Retinal pigment epithelial cell (primary cell): Measurements from ENCODE around the gene AP5Z1.

Source experiments
- DNase-seq: peaks from one replicate; pipeline ENCODE4 v3.0.0-alpha.2; 2010; ENCODE audit warnings: low read depth
- H3K4me3 ChIP-seq: 2 replicates; pipeline ENCODE4 v1.5.1; 2011; ENCODE audit warnings: mild to moderate bottlenecking, low read length, control low read depth, moderate library complexity
- TF ChIP-seq, protein P1 (sequence below): conservative IDR thresholded peaks from 2 replicates; pipeline ENCODE4 v1.5.1; 2011; ENCODE audit warnings: low read depth, low read length, control low read depth, inconsistent platforms

Gene AP5Z1, protein sequence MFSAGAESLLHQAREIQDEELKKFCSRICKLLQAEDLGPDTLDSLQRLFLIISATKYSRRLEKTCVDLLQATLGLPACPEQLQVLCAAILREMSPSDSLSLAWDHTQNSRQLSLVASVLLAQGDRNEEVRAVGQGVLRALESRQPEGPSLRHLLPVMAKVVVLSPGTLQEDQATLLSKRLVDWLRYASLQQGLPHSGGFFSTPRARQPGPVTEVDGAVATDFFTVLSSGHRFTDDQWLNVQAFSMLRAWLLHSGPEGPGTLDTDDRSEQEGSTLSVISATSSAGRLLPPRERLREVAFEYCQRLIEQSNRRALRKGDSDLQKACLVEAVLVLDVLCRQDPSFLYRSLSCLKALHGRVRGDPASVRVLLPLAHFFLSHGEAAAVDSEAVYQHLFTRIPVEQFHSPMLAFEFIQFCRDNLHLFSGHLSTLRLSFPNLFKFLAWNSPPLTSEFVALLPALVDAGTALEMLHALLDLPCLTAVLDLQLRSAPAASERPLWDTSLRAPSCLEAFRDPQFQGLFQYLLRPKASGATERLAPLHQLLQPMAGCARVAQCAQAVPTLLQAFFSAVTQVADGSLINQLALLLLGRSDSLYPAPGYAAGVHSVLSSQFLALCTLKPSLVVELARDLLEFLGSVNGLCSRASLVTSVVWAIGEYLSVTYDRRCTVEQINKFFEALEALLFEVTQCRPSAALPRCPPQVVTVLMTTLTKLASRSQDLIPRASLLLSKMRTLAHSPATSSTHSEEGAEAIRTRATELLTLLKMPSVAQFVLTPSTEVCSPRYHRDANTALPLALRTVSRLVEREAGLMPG

DNA sequence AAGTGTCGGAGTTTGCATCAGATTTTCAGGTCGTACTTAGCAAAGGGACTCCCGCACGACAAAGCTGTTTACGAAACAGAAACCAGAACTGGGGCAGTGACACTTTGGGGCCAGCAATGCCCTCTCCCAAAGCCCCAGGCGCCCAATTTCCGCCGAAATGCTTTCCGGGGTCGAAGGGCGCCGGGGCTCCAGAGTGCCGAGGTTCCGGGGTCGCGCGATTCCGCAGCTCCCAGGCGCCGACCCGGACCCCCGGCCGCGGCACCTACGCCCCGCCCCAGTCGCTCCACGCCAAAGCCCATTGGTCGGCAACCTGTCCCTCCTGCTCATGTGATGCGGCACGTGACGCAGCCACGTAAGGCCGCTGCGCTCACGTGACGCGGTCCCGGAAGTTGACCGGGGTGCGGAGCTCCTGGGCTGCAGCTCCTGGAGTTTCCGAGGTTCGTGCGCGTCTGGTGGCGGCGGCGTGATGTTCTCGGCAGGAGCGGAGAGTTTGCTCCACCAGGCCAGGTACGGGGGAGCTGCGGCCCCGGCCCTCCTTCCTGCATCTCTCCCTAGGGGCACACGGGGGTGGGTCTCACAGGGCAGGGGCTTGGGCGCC is at the start of gene AP5Z1:
TSS of gene AP5Z1 (plus strand) at position 374 of the 598 bp plus-strand sequence. CDS start at position 467, 93 bp downstream.
- TF ChIP-seq, protein P1, sequence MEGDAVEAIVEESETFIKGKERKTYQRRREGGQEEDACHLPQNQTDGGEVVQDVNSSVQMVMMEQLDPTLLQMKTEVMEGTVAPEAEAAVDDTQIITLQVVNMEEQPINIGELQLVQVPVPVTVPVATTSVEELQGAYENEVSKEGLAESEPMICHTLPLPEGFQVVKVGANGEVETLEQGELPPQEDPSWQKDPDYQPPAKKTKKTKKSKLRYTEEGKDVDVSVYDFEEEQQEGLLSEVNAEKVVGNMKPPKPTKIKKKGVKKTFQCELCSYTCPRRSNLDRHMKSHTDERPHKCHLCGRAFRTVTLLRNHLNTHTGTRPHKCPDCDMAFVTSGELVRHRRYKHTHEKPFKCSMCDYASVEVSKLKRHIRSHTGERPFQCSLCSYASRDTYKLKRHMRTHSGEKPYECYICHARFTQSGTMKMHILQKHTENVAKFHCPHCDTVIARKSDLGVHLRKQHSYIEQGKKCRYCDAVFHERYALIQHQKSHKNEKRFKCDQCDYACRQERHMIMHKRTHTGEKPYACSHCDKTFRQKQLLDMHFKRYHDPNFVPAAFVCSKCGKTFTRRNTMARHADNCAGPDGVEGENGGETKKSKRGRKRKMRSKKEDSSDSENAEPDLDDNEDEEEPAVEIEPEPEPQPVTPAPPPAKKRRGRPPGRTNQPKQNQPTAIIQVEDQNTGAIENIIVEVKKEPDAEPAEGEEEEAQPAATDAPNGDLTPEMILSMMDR, result no peak
- peak within 1 kb of the TSS; percentile 93 for H3K4me3 ChIP-seq
- peak; percentile 92 for DNase-seq

DNA sequence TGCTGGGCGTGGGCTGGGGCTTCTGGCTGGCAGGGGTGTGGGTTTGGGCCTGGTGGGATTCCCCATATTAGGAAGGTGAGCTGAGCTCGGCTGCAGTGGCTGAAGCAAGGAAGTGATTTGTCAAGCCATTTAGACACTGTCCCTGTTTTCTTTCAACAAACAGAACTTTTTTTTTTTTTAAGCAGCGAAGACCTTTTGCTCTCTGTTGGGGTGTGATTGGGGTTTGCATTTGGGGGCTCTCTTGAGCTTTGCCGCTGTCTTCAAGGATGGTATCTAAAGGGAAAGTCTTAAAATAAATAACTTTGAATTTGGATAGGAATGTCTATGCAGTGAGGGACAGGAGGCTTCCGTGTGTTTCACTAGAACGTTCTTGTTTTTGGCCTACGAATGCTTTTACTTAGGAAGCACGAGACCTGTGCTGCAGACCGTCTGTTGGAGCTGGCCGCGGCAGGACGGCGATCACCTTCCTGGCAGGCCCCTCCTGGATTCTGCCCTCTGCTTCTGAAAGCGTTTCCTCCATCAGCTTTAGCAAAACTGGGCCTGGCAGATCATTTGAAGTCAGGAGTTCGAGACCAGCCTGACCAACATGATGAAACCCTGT is 49.5 kb upstream of the AP5Z1 start:
- TF ChIP-seq, protein P1, result no peak
- H3K4me3 ChIP-seq, result no peak overlapping the region
- DNase-seq, result no peak

DNA sequence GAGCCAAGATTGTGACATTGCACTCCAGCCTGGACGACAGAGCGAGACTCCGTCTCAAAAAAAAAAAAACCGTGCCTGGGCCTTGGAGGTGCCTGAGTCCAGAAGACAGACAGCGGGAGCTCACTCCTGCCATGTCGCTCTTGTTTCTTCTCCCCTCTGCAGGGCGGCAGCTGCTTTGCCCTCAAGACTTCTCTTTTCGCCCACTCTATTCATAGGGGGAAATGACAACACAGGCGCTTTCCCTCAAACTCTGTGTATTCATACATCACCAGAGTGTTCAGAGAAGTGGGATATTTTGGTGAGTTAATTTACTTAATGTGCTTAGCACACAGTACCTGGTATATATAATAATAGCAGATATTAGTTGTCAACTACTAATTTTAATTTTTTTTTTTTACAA is 48.9 kb upstream of the AP5Z1 start:
- H3K4me3 ChIP-seq, result no peak overlapping the region
- TF ChIP-seq, protein P1, result no peak
- DNase-seq, result no peak

DNA sequence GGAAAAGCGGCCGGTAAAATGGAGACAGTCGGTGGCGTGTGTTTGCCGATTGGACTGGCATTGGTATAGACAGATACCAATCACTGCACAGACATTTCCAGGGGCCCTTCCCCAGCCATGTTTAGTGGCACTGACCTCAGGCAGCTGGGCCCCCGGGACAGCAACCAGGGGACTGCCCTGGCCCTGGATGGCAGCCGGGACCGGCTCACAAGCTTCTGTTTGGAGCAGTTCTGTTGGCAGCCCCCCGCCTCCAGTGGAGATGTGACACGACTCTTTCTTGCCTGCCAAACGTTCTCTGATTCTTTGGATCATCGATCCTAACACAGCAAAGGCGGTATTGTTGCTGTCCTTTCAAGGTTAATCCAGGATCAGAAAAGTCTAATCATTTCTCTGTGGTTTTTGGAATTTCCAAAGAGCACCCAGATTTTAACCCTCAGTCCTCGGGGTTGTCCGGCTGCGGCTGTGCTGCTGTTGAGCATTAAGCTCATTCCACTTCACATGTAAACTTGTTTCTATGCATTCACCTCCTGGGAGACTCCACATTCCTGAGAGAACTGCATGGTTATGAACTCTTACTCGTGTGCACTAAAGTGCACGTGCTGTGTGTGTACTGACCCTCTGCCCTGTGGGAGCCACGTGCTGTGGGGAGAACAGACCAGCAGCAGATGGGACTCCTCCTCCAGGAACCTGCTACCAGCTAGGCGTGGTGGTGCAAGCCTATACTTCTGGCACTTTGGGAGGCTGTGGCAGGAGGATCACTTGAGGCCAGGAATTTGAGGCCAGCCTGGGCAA is 47.3 kb upstream of the AP5Z1 start:
- no peak overlapping the region for H3K4me3 ChIP-seq
- peak; percentile 83 for DNase-seq
- TF ChIP-seq, protein P1, result no peak

DNA sequence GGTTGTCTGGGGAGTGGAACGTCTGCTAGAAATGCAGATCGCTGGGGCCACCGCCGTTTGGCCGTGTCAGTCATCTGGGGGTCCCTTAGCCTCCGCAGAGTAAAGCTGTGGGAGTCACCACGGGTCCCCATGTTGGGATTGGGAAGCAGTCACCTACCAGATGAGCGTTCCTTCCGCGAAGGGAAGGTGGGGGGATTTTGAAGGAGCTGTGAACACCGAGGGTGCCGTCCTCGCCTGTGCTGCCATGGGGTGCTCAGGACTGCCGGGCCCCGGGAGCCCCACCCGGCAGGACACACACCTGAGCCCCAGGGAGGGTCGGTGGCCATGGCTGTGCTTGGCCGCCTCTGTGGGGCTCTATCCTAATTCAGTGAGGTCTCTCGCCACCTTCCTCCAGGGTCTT is 46.2 kb upstream of the AP5Z1 start:
- no peak for DNase-seq
- TF ChIP-seq, protein P1, result no peak
- H3K4me3 ChIP-seq, result no peak overlapping the region

DNA sequence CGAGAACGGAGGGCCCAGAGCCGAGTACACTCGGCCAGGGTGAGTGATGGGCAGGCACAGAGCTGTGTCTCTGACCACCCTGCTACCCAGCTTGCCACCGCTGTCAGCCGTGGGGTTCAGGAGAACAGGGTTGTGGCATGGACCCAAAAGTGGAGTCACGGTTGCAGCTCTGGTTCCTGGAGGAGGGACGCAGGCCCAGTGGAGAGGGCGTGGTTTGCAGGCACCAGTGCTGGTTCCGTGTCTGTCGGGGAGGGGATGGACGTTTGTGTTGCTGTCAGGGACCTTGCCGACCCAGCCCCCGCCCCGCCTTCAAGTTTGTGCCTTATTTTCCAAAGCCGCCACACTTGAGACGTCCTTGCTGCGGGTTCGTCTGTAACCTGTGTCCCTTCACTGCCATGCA is 45.1 kb upstream of the AP5Z1 start:
- TF ChIP-seq, protein P1, result no peak
- no peak for DNase-seq
- no peak overlapping the region for H3K4me3 ChIP-seq
